ENCODE measurements around the gene RSPRY1.

GRCh38 chr16:57166451-57166850 is 19.7 kb upstream of the RSPRY1 start:
- TF ChIP-seq POLR2A (IDR thresholded peaks at IDR 0.05; ENCODE audit: low read depth, low read length) (no peak), TAF1 (IDR thresholded peaks at IDR 0.05; ENCODE audit: low read depth, low read length) (no peak), POLR2AphosphoS5 (IDR thresholded peaks at IDR 0.05; ENCODE audit: low read depth, low read length) (no peak), PAX5 (IDR thresholded peaks at IDR 0.05; ENCODE audit: insufficient read depth, low read length, severe bottlenecking) (no peak)

Data from GM12891 (cell line).